ENCODE results near the gene TTC36.
"Not testable (repeated sequence)": the region's sequence is repeated elsewhere in the genome, so short reads cannot be mapped to it uniquely, and the experiment has no call there.

The TTC36 gene

DNA sequence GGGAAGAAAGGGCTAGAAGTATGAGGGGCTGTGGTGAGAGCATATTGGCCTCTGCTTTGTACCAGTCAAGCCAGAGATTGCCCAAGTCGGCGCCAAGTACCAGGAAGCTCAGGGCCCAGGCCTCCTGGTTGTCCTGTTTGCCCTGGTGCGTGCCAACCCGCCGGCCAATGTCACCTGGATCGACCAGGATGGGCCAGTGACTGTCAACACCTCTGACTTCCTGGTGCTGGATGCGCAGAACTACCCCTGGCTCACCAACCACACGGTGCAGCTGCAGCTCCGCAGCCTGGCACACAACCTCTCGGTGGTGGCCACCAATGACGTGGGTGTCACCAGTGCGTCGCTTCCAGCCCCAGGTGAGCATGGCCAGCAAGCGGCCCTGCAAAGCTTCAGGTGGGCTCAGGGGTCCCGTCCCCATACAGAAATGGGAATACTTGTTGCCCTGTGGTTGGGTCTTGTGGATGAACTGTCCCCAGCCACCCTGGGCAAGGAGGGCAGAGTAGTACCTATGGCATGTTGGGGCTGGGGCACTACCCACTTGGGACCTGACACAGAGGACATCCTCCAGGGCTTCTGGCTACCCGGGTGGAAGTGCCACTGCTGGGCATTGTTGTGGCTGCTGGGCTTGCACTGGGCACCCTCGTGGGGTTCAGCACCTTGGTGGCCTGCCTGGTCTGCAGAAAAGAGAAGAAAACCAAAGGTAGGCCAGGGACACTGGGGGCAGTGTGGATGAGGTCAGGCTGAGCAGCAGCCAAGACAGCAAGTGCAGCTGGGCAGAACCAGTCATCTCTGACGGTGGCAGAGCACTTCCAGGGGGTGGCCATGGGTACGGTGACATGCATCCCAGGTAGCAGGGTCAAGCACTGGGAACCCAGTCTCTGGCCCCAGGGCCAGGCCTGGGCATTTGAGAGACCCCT lies 5.8 kb downstream of the TTC36 start:
- no peak for DNase-seq

DNA sequence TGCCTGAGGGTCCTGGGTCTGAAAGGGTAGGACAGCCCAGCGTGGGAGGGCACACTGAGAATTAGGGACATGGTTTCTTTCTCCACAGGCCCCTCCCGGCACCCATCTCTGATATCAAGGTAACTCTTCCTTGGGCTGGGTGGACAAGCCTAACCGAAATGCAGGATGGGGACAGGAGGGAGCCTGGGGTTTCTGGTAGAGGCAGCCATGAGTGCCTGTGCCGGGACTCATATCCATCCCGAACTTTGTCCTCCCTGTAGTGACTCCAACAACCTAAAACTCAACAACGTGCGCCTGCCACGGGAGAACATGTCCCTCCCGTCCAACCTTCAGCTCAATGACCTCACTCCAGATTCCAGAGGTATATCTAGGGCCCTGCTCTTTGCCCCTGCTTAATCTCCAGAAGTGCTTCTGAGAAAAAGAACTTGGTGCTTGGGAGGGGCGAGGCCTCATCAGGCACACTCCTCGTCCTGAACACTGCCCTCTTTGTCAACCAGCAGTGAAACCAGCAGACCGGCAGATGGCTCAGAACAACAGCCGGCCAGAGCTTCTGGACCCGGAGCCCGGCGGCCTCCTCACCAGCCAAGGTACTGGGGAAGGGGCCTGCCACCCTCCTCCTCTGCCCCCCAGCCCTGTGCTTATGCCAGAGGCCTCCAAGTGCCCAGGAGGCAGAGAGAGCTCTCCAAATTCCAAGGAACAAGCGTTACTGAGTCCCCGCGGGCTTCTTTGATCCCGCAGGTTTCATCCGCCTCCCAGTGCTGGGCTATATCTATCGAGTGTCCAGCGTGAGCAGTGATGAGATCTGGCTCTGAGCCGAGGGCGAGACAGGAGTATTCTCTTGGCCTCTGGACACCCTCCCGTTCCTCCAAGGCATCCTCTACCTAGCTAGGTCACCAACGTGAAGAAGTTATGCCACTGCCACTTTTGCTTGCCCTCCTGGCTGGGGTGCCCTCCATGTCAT lies 6.8 kb downstream of the TTC36 start:
- DNase-seq, result no peak

- DNase-seq, result no peak
Measured at GRCh38 chr11:118535261-118535660, 8.0 kb downstream of the TTC36 start.

- DNase-seq, result no peak
Measured at GRCh38 chr11:118536726-118537125, 9.5 kb downstream of the TTC36 start.

GRCh38 chr11:118537409-118537980 lies 10.2 kb downstream of the TTC36 start:
- no peak for DNase-seq

DNA sequence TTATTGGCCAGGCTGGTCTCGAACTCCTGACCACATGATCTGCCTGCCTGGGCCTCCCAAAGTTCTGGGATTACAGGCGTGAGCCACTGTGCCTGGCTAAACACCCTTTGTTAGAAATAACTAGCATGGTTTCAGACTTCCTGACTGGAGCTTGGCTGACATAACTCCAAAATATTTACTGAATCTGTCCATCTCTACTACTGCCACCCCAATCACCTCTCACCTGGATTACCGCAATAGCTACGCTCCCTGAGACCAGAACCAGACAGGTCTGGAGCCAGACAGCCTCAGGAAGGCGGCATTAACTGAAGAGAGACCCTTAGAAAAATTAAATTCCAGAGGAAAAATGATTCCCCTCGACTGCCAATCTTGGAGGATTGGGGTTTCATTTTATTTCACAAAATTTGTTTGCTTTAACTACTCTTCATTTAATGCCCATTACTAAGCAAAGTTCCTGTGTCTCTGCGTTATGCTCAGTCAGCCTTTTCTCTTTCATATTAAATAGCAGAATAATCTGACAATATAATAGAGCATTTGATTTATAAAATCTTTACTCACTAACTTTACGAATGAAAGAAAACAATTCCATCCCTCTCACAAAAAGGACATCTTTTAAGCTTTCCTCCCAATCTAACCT lies 16.9 kb downstream of the TTC36 start:
- no peak for DNase-seq

DNA sequence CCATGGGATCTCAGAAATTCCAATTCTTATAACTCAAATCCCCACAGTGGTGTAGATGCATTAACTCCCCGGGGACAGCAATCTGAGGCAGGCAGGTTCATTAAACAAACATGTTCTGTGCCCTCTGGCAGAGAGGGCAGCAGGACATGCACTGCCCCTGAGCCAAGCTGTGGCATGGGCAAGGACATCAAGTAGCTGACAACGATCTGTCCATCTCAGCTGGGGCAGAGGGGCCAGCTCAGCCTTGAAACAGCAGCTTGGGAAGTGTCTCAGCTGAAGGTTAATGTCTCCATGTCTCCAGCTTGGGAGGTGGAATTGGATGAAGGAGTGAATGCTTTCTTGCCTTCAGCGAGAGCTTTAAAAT lies 17.4 kb downstream of the TTC36 start:
- DNase-seq, result no peak

DNA sequence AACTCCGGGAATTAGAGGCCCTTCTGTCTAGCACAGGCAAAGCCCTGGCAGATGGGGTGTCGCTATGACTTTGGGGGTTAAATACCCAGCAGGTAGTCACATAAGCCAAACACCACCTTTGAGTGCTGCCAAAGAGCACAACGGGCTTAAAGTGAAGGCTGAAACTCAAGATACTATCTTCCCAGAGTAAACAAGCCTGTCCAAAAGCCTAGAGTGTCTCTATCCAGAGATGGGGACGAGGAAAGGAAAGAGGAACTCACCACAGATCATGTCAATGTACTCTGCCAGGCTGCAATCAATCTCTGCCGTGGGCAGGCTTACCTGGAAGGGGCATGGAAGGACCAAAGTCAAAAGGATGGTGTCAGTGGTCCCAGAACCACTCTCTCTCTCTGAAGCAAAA lies 18.3 kb downstream of the TTC36 start:
- no peak for DNase-seq

DNA sequence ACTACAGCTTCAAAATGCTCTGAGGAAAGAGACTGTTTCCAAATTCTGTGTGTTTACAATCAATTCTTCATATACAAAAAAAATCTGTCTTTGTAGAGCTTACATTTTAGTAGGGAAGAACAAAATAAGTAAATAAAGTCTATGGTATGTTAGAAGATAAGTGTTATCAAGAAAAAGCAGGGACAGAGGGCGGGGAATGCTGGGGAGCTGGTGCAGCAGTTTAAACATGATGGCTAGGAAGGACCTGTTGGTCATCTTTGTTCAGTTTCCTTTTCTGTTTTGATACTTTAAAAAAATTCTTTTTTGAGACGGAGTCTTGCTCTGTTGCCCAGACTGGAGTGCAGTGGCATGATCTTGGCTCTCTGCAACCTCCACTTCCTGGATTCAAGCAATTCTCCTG lies 19.9 kb downstream of the TTC36 start:
- no peak for DNase-seq

- DNase-seq, result no peak
Measured at GRCh38 chr11:118552341-118552740, 25.1 kb downstream of the TTC36 start.

DNA sequence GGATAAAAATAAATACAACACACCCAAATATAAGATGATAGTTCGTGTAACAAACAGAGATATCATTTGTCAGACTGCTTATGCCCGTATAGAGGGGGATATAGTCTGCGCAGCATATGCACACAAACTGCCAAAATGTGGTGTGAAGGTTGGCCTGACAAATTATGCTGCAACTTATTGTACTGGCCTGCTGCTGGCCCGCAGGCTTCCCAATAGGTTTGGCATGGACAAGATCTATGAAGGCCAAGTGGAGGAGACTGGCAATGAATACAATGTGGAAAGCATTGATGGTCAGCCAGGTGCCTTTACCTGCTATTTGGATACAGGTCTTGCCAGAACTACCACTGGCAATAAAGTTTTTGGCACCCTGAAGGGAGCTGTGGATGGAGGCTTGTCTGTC lies 33.5 kb downstream of the TTC36 start:
- no peak for DNase-seq

DNA sequence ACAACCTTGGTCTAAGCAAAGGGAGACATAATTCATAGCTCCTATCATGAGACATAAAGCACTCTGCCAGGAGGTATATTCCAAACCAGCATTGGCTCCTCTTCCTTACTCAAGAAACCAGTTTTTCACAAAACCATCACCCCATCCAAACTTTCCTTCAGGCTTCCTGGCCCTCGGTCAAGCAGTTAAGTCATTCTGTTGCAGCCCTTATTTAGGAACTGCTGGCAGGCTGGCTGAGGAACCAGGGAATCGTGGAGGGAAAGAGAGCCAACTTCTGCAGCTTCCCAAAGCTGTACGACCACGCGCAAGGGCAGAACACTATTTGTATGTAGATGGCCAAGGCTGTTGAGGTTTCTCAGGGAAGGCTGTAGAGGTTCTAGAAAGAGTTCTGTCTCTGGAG lies 37.8 kb downstream of the TTC36 start:
- DNase-seq, result no peak

- no peak for DNase-seq
Measured at GRCh38 chr11:118569670-118570069, 42.4 kb downstream of the TTC36 start.

- DNase-seq, result no peak
Measured at GRCh38 chr11:118570787-118571186, 43.5 kb downstream of the TTC36 start.

GRCh38 chr11:118571701-118572060 lies 44.4 kb downstream of the TTC36 start:
- DNase-seq, result not testable (repeated sequence)

- DNase-seq, result peak; percentile 5
Measured at GRCh38 chr11:118572061-118572980, 45.0 kb downstream of the TTC36 start, which contains the start of gene ARCN1. TSS of gene ARCN1 (plus strand) at chr11:118572409. CDS start at chr11:118572548, 139 bp downstream.

DNA sequence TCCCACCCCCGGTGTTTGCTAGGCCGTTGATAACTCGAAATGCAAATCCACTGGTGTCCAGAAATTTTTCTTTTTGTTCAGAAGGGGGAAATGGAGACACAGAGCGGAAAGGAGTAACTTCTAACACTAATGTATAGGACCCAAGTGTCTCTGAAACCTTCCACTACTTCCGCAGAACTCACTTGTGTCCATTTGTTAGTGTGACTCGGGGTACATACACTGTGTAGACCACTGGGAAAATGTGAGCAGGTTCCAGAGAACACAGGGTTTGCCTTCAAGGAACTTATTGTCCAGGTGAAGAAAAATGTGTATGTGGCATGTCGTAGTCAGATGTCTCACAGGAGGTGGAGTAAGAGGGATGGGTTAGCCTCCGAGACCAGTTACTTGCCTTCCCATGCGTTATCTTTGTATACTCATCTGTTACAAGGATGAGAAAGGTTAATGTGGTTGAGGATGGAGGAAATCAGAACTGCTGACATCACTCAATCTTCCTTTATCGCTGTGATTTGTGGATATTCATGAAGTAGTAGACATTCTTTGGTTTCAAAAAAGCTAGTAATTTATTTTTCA lies 45.8 kb downstream of the TTC36 start:
- DNase-seq, result no peak

DNA sequence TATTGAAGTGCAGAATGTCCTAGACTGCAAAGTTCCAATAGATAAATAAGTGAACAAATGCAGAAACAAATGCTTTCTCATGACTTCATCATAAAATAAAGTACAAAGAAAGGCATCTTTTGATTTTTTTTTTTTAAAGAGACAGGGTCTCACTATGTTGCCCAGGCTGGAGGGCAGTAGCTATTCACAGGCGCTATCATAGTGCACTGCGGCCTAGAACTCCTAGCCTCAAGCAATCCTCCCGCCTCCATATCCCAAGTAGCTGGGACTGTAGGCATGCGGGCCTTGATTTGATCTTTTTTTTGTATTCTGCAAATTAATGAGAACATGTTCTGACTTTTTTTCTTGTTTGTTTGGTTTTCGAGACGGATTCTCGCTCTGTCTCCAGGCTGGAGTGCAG lies 47.4 kb downstream of the TTC36 start:
- no peak for DNase-seq

DNA sequence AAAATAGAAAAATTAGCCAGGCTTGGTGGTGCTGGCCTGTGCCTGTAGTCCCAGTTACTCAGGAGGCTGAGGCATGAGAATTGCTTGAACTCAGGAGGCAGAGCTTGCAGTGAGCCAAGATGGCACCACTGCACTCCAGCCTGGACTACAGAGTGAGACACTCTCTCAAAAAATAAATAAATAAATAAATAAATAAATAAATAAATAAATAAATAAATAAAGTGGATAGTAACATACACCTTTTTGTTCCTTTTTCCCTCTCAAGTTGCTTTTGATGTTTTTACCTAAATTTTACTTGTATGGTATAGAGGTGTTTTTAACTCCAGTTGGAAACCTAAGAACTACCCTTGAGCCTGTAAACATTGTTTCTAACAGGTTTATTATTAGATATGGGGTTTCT lies 50.7 kb downstream of the TTC36 start:
- DNase-seq, result not testable (repeated sequence)
